ENCODE data around the gene PDE4B. TPM values are rescaled to one million over a fixed set of nuclear protein-coding genes. Genes with fewer than 3 reads are reported as not detected.

PDE4B gene
- total and polyA plus RNA-seq, 9 donors, result 1.7 to 8.2 (median 5.1) TPM

- Histone ChIP-seq H3K4me3 (no peak overlapping the region), H3K4me1 (ENCODE audit: insufficient read depth) (no peaks in the 10 kb centered on the region), H3K9me3 (no peaks in the 10 kb centered on the region), H3K27me3 (no peaks in the 10 kb centered on the region), H3K27ac (no peak overlapping the region), H3K36me3 (no peaks in the 10 kb centered on the region)
- intact Hi-C loops (cut with DNase I), result no loop called here
- TF ChIP-seq EP300 (IDR thresholded peaks at IDR 0.05) (no peak), CTCF (IDR thresholded peaks at IDR 0.05) (no peak), POLR2A (IDR thresholded peaks at IDR 0.05) (no peak)
- DNase-seq, result no peak
Observed at GRCh38 chr1:66367369-66367768, 574.7 kb downstream of the PDE4B start.

GRCh38 chr1:66368261-66368660 lies 575.6 kb downstream of the PDE4B start:
- no peaks in the 10 kb centered on the region for H3K4me1 ChIP-seq (ENCODE audit: insufficient read depth)
- no peak overlapping the region for H3K27ac ChIP-seq
- 33 to 47% (median 41%) methylated on average over 5 of the region's 5 CpGs for WGBS, 3 donors
- DNase-seq, result no peak
- H3K9me3 ChIP-seq, result no peaks in the 10 kb centered on the region
- intact Hi-C loops (cut with DNase I), result no loop called here
- no peaks in the 10 kb centered on the region for H3K36me3 ChIP-seq
- no peak overlapping the region for H3K4me3 ChIP-seq
- H3K27me3 ChIP-seq, result no peaks in the 10 kb centered on the region
- no peak for TF ChIP-seq CTCF (IDR thresholded peaks at IDR 0.05)
- TF ChIP-seq POLR2A (IDR thresholded peaks at IDR 0.05), result no peak
- no peak for TF ChIP-seq EP300 (IDR thresholded peaks at IDR 0.05)

GRCh38 chr1:66370462-66370971 lies 577.8 kb downstream of the PDE4B start:
- no peaks in the 10 kb centered on the region for H3K9me3 ChIP-seq
- no peak overlapping the region for H3K27ac ChIP-seq
- DNase-seq, result no peak
- intact Hi-C loops (cut with DNase I), result no loop called here
- no peaks in the 10 kb centered on the region for H3K27me3 ChIP-seq
- no peaks in the 10 kb centered on the region for H3K4me1 ChIP-seq (ENCODE audit: insufficient read depth)
- H3K36me3 ChIP-seq, result no peaks in the 10 kb centered on the region
- no peak for TF ChIP-seq EP300 (IDR thresholded peaks at IDR 0.05)
- no peak for TF ChIP-seq CTCF (IDR thresholded peaks at IDR 0.05)
- H3K4me3 ChIP-seq, result no peak overlapping the region
- WGBS, 3 donors, result 84 to 91% (median 88%) methylated on average over 4 of the region's 4 CpGs

- Histone ChIP-seq H3K27ac (no peak overlapping the region), H3K27me3 (no peaks in the 10 kb centered on the region), H3K9me3 (no peaks in the 10 kb centered on the region), H3K4me3 (no peak overlapping the region), H3K36me3 (no peaks in the 10 kb centered on the region), H3K4me1 (ENCODE audit: insufficient read depth) (no peaks in the 10 kb centered on the region)
- no peak for TF ChIP-seq POLR2A (IDR thresholded peaks at IDR 0.05)
- no peak for TF ChIP-seq EP300 (IDR thresholded peaks at IDR 0.05)
- no peak for TF ChIP-seq CTCF (IDR thresholded peaks at IDR 0.05)
- 43 to 45% (median 44%) methylated on average over 7 of the region's 7 CpGs for WGBS, 3 donors
- intact Hi-C loops (cut with DNase I), result no loop called here
- no peak for DNase-seq
Observed at GRCh38 chr1:66371233-66372005, 578.7 kb downstream of the PDE4B start.
